ENCODE data around the gene FSTL1. TPM values are rescaled to one million over a fixed set of nuclear protein-coding genes. Genes with fewer than 3 reads are reported as not detected.

FSTL1 gene
- total and polyA plus RNA-seq, 2 of the 8 experiments (the other 6 are each of a cell fraction or from before 2014, with no cell fraction given), result 158 to 516 TPM

- no peak for TF ChIP-seq CTCF (IDR thresholded peaks at IDR 0.05; ENCODE audit: control extremely low read depth in 1 of 3, insufficient read depth in 1 of 3, low read depth in 1 of 3, low read length in 3 of 3)
- no peak for TF ChIP-seq SP2 (IDR thresholded peaks at IDR 0.05; ENCODE audit: low read length)
- no peak for TF ChIP-seq MAX (IDR thresholded peaks at IDR 0.05)
- no peak for TF ChIP-seq SRF (IDR thresholded peaks at IDR 0.05; ENCODE audit: low read depth, low read length)
- no peak for TF ChIP-seq SUZ12 (IDR thresholded peaks at IDR 0.05; ENCODE audit: low read length)
- TF ChIP-seq POU5F1 (IDR thresholded peaks at IDR 0.05; ENCODE audit: low read depth, low read length), result no peak
- TF ChIP-seq ATF2 (IDR thresholded peaks at IDR 0.05; ENCODE audit: low read length), result no peak
These were observed 86.0 kb downstream of the FSTL1 start (continued) for GRCh38 chr3:120364821-120365220.
